A673 (cell line): ENCODE data around the gene NEB. TPM values are rescaled to one million over a fixed set of nuclear protein-coding genes. Genes with fewer than 3 reads are reported as not detected.

Experiments used
- BruUV-seq: library from RNA; stranded (reverse); fragments of 400-500 nt; replicated peaks from 2 replicates; lab custom pipeline; 2021; lab: Mats Ljungman, UMichigan
- CTCF ChIA-PET: fragments of 300-600 bp; sonication (Branson Sonifier 250); formaldehyde crosslinking; loops from one replicate; lab custom pipeline; 2022; ENCODE audit warnings: antibody characterized with exemption; lab: Charles Lee
- POLR2A ChIA-PET: fragments of 300-600 bp; sonication (Branson Sonifier 250); formaldehyde crosslinking; loops from one replicate; lab custom pipeline; 2022; ENCODE audit warnings: antibody characterized with exemption; ENCODE audit not compliant: low non-redundant PET; lab: Charles Lee
- DNase-seq: peaks from one replicate; pipeline ENCODE4 v3.0.0-alpha.2; 2015; ENCODE audit warnings: low spot score
- H3K27ac ChIP-seq: fragments of 200-600 bp; sonication (generic); 2 replicates; pipeline ENCODE4 v1.5.1; 2016; ENCODE audit warnings: mixed run types, low read depth, mild to moderate bottlenecking, mixed read lengths, antibody characterized with exemption, low read length; ENCODE audit not compliant: poor library complexity, severe bottlenecking
- H3K27me3 ChIP-seq: fragments of 200-600 bp; sonication (generic); replicated peaks from 2 replicates; pipeline ENCODE4 v1.6.1; 2017; ENCODE audit warnings: mixed run types, low read depth, mild to moderate bottlenecking, mixed read lengths, antibody characterized with exemption, low read length; ENCODE audit not compliant: insufficient read depth, poor library complexity
- H3K36me3 ChIP-seq: fragments of 200-600 bp; sonication (generic); 2 replicates; pipeline ENCODE4 v1.6.1; 2016; ENCODE audit warnings: mixed run types, mild to moderate bottlenecking, mixed read lengths, antibody characterized with exemption, low read length; ENCODE audit not compliant: insufficient read depth, poor library complexity, severe bottlenecking
- H3K4me1 ChIP-seq: fragments of 200-600 bp; sonication (generic); 2 replicates; pipeline ENCODE4 v1.6.1; 2017; ENCODE audit warnings: mixed run types, mild to moderate bottlenecking, mixed read lengths, antibody characterized with exemption, low read length; ENCODE audit not compliant: insufficient read depth, poor library complexity, severe bottlenecking
- H3K4me3 ChIP-seq: fragments of 200-600 bp; sonication (generic); 2 replicates; pipeline ENCODE4 v1.5.1; 2016; ENCODE audit warnings: low read depth, mixed run types, mild to moderate bottlenecking, mixed read lengths, low read length; ENCODE audit not compliant: poor library complexity, severe bottlenecking
- H3K9me3 ChIP-seq: fragments of 200-600 bp; sonication (generic); 2 replicates; pipeline ENCODE4 v1.6.1; 2016; ENCODE audit warnings: mixed run types, low read depth, mild to moderate bottlenecking, mixed read lengths, antibody characterized with exemption, low read length; ENCODE audit not compliant: poor library complexity, severe bottlenecking
- EZH2 ChIP-seq: fragments of 200-600 bp; sonication (generic); IDR thresholded peaks from 2 replicates; pipeline ENCODE4 v1.6.1; 2017; ENCODE audit warnings: borderline replicate concordance, low read depth, mild to moderate bottlenecking, mixed read lengths, antibody characterized with exemption, low read length; ENCODE audit not compliant: poor library complexity, severe bottlenecking
- intact Hi-C: fragments of 100-400 bp; cut with micrococcal nuclease; formaldehyde crosslinking; loops from one replicate; pipeline ENCODE4 v1.10.0; 2022; ENCODE audit not compliant: unreplicated experiment
- total RNA-seq: library from RNA; stranded (reverse); gene quantifications from 2 replicates; pipeline ENCODE4 v1.2.3, GENCODE V29; 2021
- TF ChIP-seq, protein P1 (sequence below): fragments of 300-800, 200-600 bp; sonication (generic); conservative IDR thresholded peaks from 2 replicates; pipeline ENCODE4 v1.5.1; 2017; ENCODE audit warnings: low read depth, mild to moderate bottlenecking, antibody characterized with exemption, low read length, moderate library complexity, mixed read lengths

Gene NEB
- total RNA-seq, 1 experiment from 2014 or later = 7.0 TPM

- no peak for TF ChIP-seq EZH2
- TF ChIP-seq, protein P1, sequence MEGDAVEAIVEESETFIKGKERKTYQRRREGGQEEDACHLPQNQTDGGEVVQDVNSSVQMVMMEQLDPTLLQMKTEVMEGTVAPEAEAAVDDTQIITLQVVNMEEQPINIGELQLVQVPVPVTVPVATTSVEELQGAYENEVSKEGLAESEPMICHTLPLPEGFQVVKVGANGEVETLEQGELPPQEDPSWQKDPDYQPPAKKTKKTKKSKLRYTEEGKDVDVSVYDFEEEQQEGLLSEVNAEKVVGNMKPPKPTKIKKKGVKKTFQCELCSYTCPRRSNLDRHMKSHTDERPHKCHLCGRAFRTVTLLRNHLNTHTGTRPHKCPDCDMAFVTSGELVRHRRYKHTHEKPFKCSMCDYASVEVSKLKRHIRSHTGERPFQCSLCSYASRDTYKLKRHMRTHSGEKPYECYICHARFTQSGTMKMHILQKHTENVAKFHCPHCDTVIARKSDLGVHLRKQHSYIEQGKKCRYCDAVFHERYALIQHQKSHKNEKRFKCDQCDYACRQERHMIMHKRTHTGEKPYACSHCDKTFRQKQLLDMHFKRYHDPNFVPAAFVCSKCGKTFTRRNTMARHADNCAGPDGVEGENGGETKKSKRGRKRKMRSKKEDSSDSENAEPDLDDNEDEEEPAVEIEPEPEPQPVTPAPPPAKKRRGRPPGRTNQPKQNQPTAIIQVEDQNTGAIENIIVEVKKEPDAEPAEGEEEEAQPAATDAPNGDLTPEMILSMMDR = no peak
- ChIA-PET POLR2A (no interaction called here), CTCF (no interaction called here)
- Histone ChIP-seq H3K36me3 (no peaks in the 10 kb centered on the region), H3K4me3 (no peak overlapping the region), H3K4me1 (no peaks in the 10 kb centered on the region), H3K27me3 (no peaks in the 10 kb centered on the region), H3K9me3 (no peaks in the 10 kb centered on the region), H3K27ac (no peak overlapping the region)
- no peak for DNase-seq
- intact Hi-C loops = no loop called here
- BruUV-seq = no TSS peak
Measured at GRCh38 chr2:151654891-151655290, 79.4 kb downstream of the NEB start.

DNA sequence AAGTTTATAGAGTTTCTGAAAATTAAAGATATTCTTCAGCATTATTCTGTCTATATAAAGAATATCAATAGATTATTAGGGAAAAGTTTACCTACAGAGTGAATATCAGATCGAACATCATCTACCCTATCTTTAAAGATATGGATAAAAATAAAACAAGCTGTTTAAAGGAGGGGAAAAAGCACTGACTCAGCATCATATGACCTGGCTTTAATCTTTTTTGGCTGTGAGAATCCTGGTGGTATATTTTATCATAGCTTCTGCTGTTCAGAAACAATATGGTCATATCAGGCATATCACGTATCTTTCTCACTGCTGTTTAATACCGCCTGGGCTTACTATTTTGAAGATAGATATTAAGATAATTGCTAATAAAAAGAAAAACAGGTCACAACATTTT is 80.2 kb downstream of the NEB start:
- BruUV-seq = no TSS peak

GRCh38 chr2:151651274-151651673 is 83.0 kb downstream of the NEB start:
- ChIA-PET POLR2A (no interaction called here), CTCF (no interaction called here)
- no TSS peak for BruUV-seq
- H3K36me3 ChIP-seq = no peaks in the 10 kb centered on the region
- DNase-seq = no peak
- H3K27ac ChIP-seq = no peak overlapping the region
- H3K4me3 ChIP-seq = no peak overlapping the region
- H3K9me3 ChIP-seq = no peaks in the 10 kb centered on the region
- intact Hi-C loops = no loop called here
- no peaks in the 10 kb centered on the region for H3K4me1 ChIP-seq
- TF ChIP-seq, protein P1 = no peak
- no peaks in the 10 kb centered on the region for H3K27me3 ChIP-seq

More for the DNA sequence above, 80.2 kb downstream of the NEB start:
- TF ChIP-seq, protein P1 = no peak
- TF ChIP-seq EZH2 = no peak
- ChIA-PET POLR2A (no interaction called here), CTCF (no interaction called here)
- Histone ChIP-seq H3K27me3 (no peaks in the 10 kb centered on the region), H3K9me3 (no peaks in the 10 kb centered on the region), H3K36me3 (no peaks in the 10 kb centered on the region), H3K4me1 (no peaks in the 10 kb centered on the region), H3K27ac (no peak overlapping the region), H3K4me3 (no peak overlapping the region)
- DNase-seq = no peak
- intact Hi-C loops = no loop called here
